ENCODE results near the gene C4BPA.
A peak's percentile ranks its signal among the peaks of the same experiment; 100 is the strongest.

C4BPA gene

GRCh38 chr1:207102146-207102545, 1.9 kb upstream of the C4BPA start:
- DNase-seq, result no peak
- in situ Hi-C loops (cut with MboI; ENCODE audit: low pct_unique_long_range_greater_than_20kb, low sequenced_read_pairs), result no loop called here

GRCh38 chr1:207102659-207103058, 1.4 kb upstream of the C4BPA start:
- no peak for DNase-seq
- in situ Hi-C loops (cut with MboI; ENCODE audit: low pct_unique_long_range_greater_than_20kb, low sequenced_read_pairs), result no loop called here

- no peak for DNase-seq
- in situ Hi-C loops (cut with MboI; ENCODE audit: low pct_unique_long_range_greater_than_20kb, low sequenced_read_pairs), result no loop called here
Observed at GRCh38 chr1:207109004-207109403, 5.0 kb downstream of the C4BPA start.

GRCh38 chr1:207112616-207113296, 8.7 kb downstream of the C4BPA start:
- DNase-seq, result no peak
- in situ Hi-C loops (cut with MboI; ENCODE audit: low pct_unique_long_range_greater_than_20kb, low sequenced_read_pairs), result no loop called here

GRCh38 chr1:207115269-207115668, 11.2 kb downstream of the C4BPA start:
- in situ Hi-C loops (cut with MboI; ENCODE audit: low pct_unique_long_range_greater_than_20kb, low sequenced_read_pairs), result no loop called here
- no peak for DNase-seq

GRCh38 chr1:207124389-207124788, 20.4 kb downstream of the C4BPA start:
- DNase-seq, result no peak
- in situ Hi-C loops (cut with MboI; ENCODE audit: low pct_unique_long_range_greater_than_20kb, low sequenced_read_pairs), result no loop called here

GRCh38 chr1:207128336-207128921, 24.4 kb downstream of the C4BPA start:
- no peak for DNase-seq
- in situ Hi-C loops (cut with MboI; ENCODE audit: low pct_unique_long_range_greater_than_20kb, low sequenced_read_pairs), result no loop called here

- no peak for DNase-seq
- in situ Hi-C loops (cut with MboI; ENCODE audit: low pct_unique_long_range_greater_than_20kb, low sequenced_read_pairs), result no loop called here
Observed at GRCh38 chr1:207129053-207129452, 25.0 kb downstream of the C4BPA start.

GRCh38 chr1:207130252-207131036, 26.4 kb downstream of the C4BPA start:
- in situ Hi-C loops (cut with MboI; ENCODE audit: low pct_unique_long_range_greater_than_20kb, low sequenced_read_pairs), result no loop called here

GRCh38 chr1:207131163-207131562, 27.1 kb downstream of the C4BPA start:
- in situ Hi-C loops (cut with MboI; ENCODE audit: low pct_unique_long_range_greater_than_20kb, low sequenced_read_pairs), result no loop called here
- no peak for DNase-seq

More at GRCh38 chr1:207130252-207131036, 26.4 kb downstream of the C4BPA start:
- DNase-seq, result no peak

GRCh38 chr1:207134581-207134980, 30.5 kb downstream of the C4BPA start:
- in situ Hi-C loops (cut with MboI; ENCODE audit: low pct_unique_long_range_greater_than_20kb, low sequenced_read_pairs), result no loop called here

GRCh38 chr1:207139616-207140015, 35.6 kb downstream of the C4BPA start:
- in situ Hi-C loops (cut with MboI; ENCODE audit: low pct_unique_long_range_greater_than_20kb, low sequenced_read_pairs), result no loop called here
- no peak for DNase-seq

More at GRCh38 chr1:207134581-207134980, 30.5 kb downstream of the C4BPA start:
- DNase-seq, result peak; percentile 49

- no peak for DNase-seq
- in situ Hi-C loops (cut with MboI; ENCODE audit: low pct_unique_long_range_greater_than_20kb, low sequenced_read_pairs), result no loop called here
Observed at GRCh38 chr1:207140536-207140935, 36.5 kb downstream of the C4BPA start.

GRCh38 chr1:207145401-207146058, 41.5 kb downstream of the C4BPA start:
- peak; percentile 50 for DNase-seq
- in situ Hi-C loops (cut with MboI; ENCODE audit: low pct_unique_long_range_greater_than_20kb, low sequenced_read_pairs), result no loop called here

GRCh38 chr1:207151920-207152319, 47.9 kb downstream of the C4BPA start:
- no peak for DNase-seq
- in situ Hi-C loops (cut with MboI; ENCODE audit: low pct_unique_long_range_greater_than_20kb, low sequenced_read_pairs), result no loop called here

- DNase-seq, result no peak
- in situ Hi-C loops (cut with MboI; ENCODE audit: low pct_unique_long_range_greater_than_20kb, low sequenced_read_pairs), result no loop called here
Observed at GRCh38 chr1:207152792-207153468, 48.9 kb downstream of the C4BPA start.

GRCh38 chr1:207155028-207155427, 51.0 kb downstream of the C4BPA start:
- DNase-seq, result no peak

GRCh38 chr1:207156095-207156494, 52.1 kb downstream of the C4BPA start:
- in situ Hi-C loops (cut with MboI; ENCODE audit: low pct_unique_long_range_greater_than_20kb, low sequenced_read_pairs), result no loop called here
- DNase-seq, result no peak

More at GRCh38 chr1:207155028-207155427, 51.0 kb downstream of the C4BPA start:
- in situ Hi-C loops (cut with MboI; ENCODE audit: low pct_unique_long_range_greater_than_20kb, low sequenced_read_pairs), result no loop called here

GRCh38 chr1:207156826-207157225, 52.8 kb downstream of the C4BPA start:
- no peak for DNase-seq
- in situ Hi-C loops (cut with MboI; ENCODE audit: low pct_unique_long_range_greater_than_20kb, low sequenced_read_pairs), result no loop called here
